Activated T-cell treated with anti-CD3 and anti-CD28 coated beads for 24 hours (primary cell): ENCODE data around the gene PLEKHG4B.
"Not testable (repeated sequence)": the region's sequence is repeated elsewhere in the genome, so short reads cannot be mapped to it uniquely, and the experiment has no call there.

Source experiments
- DNase-seq: peaks from one replicate; pipeline ENCODE4 v3.0.0-alpha.2; 2020; ENCODE audit warnings: low read depth

PLEKHG4B gene

DNA sequence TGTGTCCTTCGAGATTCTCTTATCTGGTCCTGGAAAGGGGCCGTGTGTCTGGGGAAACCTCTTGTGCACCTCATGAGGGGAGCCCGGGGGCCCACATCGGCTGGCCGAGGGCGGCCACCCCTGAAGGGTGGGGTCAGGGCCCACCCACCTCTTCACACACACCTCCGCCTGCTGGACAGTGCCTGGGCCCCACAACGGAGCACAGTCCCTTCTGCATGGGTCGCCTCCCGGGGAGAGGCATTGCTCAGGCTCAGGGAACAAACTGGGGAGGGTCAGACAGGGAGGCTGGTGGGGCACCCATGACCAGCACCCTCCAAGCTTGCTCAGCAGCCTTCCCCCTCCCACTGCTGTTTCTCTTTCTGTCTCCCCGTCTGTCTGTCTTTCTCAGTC, 98.0 kb downstream of the PLEKHG4B start:
- no peak for DNase-seq

DNA sequence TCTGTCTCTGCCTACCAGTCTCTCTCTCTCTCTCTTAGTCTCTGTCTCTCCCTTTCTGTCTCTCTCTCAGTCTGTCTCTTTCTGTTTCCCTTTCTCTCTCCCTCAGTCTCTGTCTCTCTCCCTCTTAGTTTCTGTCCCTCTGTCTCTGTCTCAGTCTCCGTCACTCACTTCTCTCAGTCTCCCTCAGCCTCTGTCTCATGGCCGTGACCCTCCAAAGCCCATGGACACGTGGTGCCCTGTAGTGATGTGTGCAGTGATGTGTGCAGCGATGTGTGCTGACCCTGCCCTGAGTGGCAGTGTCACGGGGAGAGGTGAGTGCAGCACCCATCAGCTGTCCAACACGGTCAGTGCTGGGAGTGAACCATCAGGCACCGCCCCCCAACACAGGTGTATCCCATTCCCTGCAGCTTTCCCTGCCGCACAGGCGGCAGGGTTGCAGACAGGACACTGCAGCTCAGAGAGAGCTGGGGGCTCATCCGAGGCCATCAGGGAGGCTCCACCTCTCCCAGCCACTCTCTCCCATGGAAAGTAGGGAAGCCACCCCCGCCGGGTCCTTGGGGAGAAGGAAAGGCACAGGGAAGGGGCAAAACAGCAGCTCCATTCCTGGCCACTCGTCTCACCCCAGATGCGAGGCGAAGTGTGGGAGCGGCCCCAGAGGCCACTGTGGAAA, 98.5 kb downstream of the PLEKHG4B start:
- DNase-seq = no peak

DNA sequence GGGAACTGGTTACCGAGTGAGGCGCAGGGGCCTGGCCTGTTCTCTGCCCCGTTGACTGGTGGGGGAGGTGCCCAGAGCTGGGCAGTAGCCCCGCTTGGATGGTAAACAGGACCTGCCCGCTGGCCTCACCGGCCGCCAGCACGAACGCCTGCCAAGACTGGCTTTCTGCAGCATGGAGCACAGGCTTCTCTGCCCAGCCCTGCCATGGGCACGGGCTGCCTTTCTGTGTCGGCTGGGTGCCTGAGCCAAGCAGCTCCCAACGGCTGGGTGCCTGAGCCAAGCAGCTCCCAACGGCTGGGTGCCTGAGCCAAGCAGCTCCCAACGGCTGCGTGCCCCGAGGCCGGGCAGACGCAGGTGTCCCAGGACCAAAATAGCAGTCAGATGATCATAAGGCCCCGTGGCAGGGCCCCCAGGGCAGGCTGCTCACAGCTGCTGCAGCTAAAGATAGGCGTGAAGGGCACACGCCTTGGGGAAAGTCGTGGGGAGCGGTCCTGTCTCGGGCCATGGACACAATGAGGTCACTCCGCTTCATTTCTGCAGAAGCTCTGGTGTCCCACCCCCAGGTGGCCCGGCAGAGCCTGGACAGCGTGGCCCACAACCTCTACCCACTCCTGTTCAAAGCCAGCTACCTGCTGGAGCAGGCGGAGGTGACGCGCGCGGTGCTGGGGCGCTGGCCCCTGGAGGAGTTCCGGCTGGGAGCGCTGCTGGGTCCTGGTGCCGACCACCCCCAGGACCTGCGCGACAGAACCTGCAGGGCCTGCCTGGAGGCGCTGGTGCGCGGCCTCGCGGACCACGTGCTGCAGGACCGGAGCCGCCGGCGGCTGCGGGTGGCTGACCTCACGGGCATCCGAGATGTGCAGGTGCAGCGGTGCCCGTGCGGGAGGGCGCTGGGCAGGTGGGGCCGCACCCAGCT, 99.3 kb downstream of the PLEKHG4B start, which contains the start of gene LRRC14B:
Gene LRRC14B, plus strand, starts transcription at position 460 of the 913 bp plus-strand sequence. Its CDS starts 44 bp downstream, at position 504.
- DNase-seq = no peak

DNA sequence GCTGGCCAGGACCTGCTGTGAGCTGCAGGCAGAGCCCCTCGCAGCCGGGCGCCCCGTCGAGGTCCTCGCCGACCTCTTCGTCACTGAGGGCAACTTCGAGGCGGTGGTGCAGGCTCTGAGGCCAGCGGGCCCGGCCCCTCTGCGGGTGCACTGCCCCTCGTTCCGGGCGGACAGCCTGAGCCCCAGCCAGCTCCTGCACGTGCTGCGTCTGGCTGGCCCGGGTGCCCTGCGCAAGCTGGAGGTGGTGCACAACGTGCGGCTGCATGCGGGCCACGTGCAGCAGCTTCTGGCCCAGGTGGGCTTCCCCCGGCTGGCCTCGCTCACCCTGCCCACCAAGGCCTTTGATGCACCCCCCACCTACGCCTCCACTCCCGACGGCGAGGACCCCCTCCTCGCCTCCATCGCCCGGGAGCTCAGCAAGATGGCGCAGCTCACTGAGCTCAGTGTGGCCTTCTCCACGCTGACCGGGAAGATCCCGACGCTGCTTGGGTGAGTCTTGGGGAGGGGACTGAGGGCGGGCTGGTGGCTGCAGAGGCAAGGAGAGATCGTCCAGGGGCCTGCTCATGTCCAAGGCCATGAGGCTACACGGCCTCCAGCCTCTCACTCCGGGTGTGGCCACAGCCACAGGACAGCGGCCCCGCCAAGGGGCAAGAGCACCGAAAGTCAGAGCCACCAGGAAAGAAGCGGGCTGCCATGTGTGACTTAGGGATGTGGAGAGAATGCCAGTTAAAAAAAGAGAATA, 100.2 kb downstream of the PLEKHG4B start:
- DNase-seq = no peak

DNA sequence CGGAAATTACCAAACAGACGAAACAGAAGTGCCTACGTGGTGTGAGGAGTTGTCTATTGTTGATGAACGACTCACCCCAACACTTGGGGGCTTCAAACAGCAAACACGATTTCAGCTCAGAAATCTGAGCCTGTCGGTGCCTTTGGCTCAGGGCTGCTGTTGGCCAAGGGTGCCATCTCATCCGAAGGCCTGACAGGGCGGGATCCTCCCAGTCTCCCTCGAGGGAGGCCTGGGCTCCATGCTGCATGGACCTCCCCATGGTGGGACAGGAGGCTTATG, 100.7 kb downstream of the PLEKHG4B start:
- no peak for DNase-seq

DNA sequence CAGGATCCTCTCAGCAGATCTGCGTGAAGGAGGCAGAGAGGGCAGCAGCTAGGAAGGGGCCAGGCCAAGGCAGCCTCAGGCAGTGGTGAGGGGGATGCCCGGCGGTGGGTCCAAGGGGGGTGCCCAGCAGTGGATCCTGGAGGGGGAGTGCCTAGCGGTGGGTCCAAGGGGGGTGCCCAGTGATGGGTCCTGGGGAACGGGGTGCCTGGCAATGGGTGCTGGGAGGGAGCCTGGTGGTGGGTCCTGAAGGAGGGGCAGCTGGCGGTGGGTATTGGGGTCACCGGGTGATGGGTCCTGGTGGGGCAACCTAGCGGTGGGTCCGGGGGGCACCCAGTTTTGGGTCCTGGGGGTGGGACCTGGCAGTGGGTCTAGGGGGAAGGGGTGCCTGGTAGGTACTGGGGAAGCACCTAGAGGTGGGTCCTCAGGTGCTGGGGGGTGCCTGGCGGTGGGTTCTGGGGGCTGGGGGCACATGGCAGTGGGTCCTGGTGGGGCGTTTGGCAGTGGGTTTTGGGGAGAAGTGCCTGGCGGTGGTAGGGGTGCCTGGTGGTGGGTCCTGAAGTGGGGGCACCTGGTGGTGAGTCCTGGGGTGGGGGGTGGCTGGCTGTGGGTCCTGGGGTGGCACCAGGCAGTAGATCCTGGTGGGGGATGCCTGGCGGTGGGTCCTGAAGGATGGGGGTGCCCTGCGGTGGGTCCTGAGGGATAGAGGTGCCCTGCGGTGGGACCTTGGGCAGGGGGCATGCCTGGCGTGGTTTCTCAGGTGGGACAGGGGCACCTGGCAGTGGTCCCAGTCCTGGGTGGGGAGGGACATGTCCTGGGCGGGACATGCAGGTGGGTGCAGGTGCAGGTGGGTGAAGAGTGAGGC, 101.2 kb downstream of the PLEKHG4B start:
- no peak for DNase-seq

DNA sequence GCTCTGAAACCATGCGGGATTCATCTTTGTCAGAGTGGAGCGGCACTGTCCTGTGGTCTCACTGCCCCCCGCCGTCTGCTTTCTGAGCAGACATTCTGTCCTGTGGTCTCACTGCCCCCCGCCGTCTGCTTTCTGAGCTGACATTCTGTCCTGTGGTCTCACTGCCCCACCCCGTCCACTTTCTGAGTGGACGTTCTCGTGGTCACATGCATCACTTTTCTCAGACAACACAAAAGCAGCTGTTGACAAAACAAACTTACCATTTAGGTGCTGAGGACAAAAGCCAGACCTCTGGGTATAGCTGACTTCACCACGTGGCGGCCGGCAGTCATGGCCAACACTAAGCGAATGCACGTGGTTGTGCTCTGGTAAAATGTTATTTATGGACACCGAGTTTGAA, 102.1 kb downstream of the PLEKHG4B start:
- no peak for DNase-seq

DNA sequence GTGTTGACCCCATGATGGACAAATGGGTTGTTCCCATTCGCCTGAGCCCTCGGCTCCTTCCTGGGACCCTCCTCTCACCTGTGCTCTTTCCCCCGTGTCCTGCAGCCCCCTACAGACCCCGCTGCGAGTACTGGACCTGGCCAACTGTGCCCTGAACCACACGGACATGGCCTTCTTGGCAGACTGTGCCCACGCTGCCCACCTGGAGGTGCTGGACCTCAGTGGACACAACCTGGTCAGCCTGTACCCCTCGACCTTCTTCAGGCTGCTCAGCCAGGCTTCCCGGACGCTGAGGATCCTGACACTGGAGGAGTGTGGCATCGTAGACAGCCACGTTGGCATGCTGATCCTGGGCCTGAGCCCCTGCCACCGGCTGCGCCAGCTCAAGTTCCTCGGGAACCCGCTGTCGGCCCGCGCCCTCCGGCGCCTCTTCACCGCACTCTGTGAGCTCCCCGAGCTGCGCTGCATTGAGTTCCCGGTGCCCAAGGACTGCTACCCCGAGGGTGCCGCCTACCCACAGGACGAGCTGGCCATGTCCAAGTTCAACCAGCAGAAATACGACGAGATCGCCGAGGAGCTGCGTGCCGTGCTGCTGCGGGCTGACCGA, 102.7 kb downstream of the PLEKHG4B start:
- no peak for DNase-seq

DNA sequence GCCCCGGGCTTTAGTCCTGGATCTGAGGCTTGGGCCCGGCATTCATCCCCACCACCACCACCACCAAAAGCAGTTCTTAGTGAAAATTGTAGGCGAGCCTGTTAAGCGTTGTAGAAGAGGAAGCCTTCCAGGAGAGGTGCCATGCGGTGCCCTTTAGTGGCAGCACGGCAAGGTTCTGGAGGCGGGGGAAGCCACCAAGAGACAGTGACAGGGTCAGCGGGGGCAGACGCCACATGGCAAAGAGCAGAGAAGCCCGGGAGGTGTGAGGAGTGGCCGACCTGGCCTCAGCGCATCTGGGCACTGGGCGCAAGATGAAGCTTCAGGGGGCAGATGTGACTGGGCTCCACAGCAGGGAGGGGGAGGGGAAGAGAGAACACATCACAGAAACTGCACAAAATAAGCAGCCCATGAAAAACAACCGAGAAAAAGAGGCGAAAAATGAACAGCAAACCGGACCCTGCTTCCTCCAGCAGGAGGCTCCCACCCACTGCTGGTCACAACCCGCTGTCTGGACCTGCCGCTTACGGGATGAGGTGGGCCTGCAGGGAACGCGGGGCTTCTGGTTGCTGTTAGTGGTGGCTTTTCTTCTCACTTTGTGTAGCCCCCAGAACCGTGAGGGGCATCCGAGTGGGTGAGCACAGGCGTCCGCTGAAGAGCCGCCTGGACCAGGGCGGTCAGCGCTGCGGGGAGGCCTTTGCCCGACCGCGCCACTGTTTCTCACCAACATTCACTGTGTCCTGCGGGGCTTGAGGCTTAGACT, 103.6 kb downstream of the PLEKHG4B start:
- no peak for DNase-seq

DNA sequence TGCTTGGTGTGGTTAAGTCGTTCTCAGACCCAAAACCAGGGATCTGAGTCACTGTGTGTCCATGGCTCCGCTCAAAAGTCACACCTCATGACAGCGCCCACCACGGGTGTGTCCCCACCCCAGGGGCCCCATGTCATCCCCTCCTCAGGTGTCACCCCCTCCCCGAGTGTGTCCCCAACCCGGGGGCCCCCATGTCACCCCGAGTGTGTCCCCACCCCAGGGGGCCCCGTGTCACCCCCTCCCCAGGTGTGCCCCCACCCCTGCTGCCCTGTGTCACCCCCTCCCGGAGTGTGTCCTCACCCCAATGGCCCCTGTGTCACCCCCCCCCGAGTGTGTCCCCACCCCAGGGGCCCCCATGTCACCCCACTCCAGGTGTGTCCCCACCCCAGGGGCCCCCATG, 104.4 kb downstream of the PLEKHG4B start:
- DNase-seq = no peak

DNA sequence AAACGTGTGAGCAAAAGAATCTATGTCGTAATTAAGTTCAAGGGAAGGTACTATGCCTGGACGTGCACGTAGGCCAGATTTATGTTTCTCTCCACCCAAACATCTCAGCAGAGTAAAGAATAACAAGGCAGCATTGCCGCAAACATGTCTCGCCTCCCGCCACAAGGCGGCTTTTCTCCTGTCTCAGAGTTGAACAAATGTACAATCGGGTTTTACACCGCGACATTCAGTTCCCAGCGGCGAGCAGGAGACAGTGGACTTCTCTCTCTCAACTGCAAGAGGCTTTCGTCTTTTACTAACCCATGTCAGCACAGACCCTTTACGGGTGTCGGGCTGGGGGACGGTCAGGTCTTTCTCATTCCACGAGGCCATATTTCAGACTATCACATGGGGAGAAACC, 105.1 kb downstream of the PLEKHG4B start:
- DNase-seq = not testable (repeated sequence)

DNA sequence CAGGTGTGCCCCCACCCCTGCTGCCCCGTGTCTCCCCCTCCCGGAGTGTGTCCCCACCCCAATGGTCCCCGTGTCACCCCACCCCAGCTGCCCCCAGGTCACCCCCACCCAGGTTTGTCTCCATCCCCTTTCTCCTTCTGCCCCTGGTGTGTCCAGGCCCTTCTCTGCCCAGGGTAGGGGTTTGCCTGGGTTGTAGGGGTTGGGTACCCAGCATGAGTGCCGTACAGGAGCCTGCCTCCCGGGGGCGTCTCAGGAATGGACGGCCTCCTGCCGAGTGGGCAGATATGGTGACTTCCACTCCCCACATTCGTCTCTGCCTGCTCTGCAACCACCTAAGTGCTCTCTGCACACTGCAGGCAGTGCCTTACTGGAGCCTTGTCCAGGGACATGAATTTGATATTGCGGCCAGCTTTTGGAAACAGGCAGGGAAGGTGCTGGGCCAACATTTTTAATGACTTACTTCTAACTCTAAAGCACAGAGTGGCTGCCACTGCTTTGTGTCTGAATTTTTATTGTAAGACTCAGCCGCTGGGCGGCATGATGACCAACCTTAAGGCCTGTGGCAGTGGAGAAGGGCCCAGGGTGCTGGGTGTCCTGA, 106.0 kb downstream of the PLEKHG4B start:
- DNase-seq = no peak

DNA sequence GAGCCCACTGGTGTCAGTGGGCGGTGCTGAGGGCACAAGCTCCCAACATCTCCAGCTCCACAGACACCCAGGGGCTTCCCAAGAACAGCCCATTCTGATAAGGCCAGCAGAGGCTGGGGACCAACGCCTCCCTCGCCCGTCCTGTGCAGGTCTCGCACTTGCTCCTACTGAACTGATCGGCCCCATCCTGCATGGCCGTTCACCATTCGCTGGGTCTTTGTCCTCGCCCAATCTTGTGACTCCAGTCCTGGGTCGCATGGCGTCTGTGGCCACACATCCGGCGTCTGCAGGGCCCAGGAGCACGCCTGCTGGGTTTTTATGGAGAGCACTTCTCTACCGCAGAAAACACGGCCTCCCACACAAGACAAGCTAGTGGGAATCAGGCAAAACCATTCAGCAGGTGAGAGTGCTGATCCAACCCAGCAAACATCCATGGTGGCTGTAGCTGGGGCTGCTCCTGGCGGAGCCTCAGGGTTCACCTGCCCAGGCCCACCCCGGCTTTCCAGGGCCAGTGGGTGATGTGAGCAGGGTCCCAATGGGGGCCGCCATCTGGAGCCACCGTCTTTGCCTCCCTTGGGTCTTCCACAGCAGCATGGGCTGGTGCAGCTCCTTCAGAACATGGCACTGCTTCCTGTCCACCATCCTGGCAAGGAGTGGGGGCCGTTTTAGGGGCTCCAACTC, 106.7 kb downstream of the PLEKHG4B start:
- no peak for DNase-seq

DNA sequence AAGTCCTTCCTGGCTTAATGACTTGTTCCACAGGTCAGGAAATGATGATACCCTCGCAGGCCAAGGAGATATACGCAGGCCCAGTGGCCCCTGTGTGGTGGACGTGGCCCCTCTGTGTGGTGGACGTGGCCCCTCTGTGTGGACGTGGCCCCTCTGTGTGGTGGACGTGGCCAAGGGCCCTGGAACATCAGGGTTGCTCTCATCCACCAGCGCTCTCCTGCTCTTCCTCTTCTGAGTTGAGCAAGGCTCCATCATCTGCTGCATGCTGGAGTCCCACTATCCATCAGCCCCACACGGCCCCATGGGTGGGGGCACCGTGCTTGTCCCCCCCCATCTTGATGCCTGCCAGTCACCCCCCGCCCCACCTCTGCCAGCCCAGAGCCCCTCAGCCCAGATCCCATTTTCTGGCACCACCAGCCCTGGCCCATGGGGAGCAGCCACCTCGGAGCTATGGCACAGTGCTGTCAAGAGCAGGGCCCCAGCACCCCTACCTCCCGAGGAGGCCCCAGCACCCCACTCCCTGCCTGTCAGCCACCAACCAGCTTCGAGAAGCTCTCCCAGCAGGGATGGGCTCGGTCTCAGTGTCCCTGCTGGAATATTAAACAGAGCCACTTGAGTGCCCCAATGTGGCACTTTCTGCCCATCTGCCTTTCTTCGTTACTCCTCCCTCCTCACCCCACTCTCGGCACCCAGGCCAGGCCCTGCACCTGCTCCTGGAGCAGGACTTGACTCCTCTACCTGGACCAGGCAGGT, 107.4 kb downstream of the PLEKHG4B start:
- DNase-seq = no peak

DNA sequence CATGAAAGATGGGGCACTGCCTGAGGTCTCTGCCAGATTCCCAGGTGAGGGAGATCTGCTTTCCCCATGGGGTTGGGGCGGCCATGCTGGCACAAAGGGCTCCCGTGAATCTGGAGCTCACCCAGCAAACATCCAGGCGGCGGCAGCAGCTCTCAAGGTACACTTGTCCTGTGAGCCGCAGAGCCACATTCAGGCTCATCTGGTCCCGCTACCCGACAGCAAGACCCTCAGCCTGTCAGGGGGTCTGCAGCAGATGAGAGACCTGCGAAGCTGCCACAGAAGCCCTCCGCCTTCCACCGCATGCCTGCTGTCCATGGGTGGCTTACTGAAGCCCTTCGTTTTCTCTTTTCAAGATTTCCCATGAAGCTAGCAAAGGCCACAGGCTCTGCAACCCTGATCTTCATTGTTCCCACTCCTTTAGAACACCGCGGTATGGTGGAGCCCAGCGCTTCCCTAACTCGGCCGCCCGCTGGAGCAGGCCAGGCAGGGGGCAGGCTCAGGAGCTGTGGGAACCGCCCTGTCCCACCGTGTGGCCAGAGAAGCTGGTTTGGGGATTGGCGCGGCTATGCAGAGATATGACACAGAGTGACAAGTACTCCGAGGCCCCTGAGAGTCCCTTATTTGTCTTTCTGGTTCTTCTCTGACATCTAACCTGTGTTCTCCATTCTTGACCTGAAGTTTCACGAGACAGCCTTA, 108.1 kb downstream of the PLEKHG4B start:
- no peak for DNase-seq

DNA sequence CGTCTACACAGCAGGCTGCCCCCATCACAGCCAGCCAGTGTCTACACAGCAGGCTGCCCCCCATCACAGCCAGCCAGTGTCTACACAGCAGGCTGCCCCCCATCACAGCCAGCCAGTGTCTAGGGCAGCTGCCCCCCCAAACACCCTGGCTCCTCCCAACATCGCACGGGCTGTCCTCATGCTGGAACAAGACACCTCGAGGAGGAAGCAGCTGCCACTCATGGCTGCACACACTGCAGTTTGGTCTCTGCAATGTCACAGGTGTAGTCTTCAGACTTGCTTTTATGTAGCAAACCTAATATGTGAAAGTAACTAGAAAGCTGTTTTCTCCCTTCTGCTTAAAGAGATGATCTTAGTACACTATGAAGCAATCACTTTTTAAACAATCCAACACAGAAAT, 109.0 kb downstream of the PLEKHG4B start:
- no peak for DNase-seq

DNA sequence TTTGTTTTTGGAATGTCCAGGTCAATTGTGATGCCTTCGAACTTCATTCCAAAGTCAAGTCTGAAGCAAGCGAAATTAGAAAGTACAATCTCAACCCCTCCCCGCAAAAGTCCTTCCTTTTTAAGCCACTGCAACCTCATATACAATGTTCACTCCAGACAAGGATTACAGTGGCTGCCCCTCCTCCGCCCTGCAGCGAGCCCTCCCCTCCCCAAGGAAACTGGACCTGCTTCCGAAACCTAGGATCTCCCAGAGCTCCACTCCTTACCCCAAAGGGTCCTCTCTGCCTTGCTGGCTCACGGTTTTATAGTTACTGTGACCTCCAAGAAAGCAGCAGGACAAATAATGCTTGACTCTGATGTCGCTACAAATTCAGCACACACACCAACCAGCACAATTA, 109.7 kb downstream of the PLEKHG4B start:
- DNase-seq = no peak

DNA sequence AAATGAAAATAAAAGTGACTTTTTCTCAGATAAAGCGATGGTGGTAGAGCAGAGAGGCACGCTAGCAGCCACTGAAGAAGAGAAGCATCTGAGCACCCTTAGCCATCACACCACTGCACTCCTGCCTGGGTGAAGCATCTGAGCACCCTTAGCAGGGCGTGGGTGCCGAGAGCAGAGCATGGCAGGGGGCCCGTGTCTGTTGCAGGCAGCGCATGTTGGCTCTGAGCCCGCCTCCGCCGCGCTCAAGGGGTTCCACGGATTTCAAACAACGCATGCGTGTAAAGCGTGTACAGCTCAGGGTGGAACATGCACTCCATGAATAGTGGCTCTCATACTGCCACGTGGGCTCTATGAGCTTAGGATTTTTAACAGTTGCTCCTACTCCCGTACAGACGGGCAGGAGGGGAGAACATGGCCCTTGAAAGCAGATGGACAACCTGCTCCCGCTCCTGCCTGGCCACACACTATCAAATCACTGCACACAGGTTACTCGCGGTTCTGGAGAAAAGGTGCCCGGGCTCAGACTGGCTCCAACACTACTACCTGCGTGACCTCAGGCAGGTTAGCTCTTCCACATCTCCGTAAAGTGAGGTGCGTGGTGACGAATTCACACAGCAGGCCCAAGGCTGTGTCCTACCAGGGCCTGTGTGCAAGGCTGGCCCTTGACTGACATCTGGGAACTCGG, 111.4 kb downstream of the PLEKHG4B start:
- no peak for DNase-seq
